Stromal cell of bone marrow (primary cell): ENCODE data around the gene OR52E1.

ENCODE experiments used
- DNase-seq: peaks from one replicate; pipeline ENCODE4 v3.0.0-alpha.2; 2012; ENCODE audit warnings: low read depth

Gene OR52E1

GRCh38 chr11:5117588-5117987, 48.2 kb downstream of the OR52E1 start:
- no peak for DNase-seq

GRCh38 chr11:5118893-5119292, 49.5 kb downstream of the OR52E1 start:
- no peak for DNase-seq
